Measurements from ENCODE around the gene ATRNL1.

DNA sequence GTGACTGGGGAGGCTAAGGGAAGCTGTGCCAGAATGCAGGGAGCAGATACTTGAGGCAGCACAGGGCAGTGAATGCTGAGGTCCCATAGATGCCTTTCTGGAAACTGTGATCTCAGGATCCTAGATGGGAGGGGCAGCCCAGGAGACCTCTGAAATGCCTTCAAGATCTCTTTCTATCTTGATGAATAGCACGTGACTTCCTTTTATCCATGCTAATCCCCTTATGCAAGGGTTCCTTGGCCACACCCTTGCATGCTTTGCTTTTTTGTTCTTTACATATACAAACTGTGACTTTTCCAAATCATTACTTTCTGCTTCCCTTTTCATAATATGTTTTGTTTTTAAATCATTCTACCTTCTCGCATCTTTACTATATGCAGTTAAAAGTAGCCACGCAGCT lies 14.7 kb downstream of the ATRNL1 start:
- TF ChIP-seq CTCF (IDR thresholded peaks at IDR 0.05), result no peak
- TF ChIP-seq POLR2AphosphoS5 (IDR thresholded peaks at IDR 0.05), result no peak
- no peak for TF ChIP-seq POLR2A (IDR thresholded peaks at IDR 0.05)
- no peak for TF ChIP-seq EP300 (IDR thresholded peaks at IDR 0.05)
